HG03457 (cell line): ENCODE results near the gene UBE2I.

ENCODE experiments used
- ATAC-seq: cut with Tn5 transposase; IDR thresholded peaks from one replicate; pipeline ENCODE4 v1.9.1; 2021; ENCODE audit warnings: moderate number of reproducible peaks; ENCODE audit not compliant: unreplicated experiment

UBE2I gene

DNA sequence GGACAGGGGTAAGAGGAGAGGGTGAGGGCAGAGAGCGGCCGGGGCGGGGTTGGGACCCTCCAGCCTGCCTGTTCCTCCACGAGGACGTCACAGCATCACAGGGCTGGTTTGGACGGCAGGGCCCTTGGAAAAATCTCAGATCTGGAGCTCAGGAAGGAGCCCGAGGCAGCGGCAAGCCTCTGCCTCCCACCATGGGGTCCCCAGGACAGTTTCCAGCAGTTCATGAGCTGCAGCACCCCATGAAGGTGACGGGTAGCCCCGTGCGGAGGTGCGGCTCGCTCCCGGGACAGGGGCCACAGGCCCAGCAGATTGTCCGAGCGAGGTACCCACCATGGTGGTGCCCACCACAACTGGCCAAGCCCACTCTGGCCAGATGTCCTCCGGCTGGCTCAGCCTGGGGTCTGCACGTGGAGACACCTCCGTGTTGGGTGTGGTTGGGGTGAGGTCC, 32.3 kb upstream of the UBE2I start:
- ATAC-seq, result no peak

DNA sequence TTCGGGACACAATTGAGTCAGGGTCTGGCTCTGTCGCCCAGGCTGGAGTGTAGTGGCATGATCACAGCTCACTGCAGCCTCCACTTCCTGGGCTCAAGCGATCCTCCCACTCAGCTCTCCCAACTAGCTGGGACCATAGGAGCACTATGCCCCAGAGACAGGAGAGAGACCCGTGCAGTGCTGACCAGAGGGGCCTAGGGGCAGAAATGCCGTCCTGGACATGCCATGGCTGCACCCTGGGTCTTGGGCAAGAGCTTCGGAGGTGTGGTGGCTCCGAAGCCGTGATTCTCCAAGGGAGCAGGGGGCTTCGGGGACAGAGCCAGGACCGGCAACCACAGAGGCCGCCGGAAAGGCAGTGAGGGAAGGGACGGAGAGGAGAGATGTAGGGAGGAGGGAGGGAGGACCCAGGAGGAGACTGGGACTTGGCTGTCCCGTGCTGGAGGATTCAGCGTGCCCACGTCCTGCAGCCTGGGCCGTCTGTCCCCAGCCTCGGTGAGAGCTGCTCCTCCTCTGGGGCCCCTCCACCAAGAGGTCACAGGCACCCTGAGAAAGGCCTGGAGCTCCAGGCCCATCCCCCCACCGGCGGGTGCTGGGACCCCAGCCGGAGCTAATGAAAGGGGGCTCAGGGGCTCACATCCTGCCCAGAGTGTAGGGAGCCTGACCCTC, 31.7 kb upstream of the UBE2I start:
- ATAC-seq, result no peak

DNA sequence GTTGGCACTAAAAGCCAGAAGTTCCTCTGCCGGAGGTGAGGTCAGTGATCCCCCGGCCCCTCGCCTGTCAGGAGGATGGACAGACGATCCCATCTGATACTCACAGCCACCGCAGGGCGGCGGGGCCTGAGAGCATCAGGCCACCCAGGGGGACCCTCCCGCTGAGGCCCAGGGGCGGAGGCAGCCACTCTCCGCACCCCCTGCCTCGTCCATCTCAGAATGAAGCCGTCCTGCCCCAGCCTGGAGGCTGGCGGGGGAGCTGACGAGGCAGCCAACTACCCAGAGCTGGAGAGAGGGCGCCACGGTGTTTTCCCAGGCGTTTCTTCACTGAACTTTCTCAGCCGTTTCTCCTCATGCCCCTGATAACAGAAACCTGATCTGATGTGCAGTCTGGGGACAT, 31.0 kb upstream of the UBE2I start:
- ATAC-seq, result no peak

DNA sequence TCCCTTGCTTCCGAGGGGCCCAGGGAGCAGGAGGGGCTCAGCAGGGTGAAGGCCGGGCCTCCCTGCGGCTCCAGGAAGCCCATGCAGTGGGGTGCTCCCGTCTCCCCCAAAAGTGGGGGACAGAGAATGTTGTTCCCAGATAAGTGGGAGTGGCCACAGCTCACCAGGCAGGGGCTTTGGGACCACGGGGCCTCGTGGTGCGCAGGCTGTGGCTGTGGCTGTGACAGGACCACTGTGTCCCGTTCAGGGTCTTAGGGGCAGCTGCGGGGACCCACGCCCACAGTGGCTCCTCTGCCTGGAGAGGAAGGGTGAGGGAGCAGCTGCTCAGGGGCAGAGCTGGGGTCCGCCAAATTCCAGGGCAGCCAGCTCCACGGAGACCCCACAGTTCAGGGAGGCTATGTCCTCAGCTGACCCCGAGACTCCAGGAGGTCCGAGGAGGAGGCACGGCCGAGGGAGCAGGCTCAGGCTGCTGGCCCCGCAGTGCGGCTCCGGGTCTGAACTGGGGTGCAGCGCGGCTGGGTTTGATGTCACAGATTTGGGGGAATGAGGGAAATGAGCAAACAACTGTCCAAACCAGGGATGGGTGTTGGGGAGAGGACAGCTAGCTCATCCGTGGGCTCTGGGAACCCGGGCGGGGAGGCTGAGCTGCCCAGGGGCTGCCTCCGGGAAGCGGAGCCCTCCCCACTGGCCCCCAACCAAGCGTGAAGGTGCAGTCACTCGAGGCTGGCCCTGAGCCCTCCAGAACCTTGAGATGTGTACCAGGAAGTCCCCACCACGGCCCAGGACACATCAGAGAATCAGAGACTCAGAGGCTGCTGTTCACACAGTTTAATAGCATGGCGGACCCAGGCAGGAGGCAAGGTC, 30.1 kb upstream of the UBE2I start:
- ATAC-seq, result no peak

DNA sequence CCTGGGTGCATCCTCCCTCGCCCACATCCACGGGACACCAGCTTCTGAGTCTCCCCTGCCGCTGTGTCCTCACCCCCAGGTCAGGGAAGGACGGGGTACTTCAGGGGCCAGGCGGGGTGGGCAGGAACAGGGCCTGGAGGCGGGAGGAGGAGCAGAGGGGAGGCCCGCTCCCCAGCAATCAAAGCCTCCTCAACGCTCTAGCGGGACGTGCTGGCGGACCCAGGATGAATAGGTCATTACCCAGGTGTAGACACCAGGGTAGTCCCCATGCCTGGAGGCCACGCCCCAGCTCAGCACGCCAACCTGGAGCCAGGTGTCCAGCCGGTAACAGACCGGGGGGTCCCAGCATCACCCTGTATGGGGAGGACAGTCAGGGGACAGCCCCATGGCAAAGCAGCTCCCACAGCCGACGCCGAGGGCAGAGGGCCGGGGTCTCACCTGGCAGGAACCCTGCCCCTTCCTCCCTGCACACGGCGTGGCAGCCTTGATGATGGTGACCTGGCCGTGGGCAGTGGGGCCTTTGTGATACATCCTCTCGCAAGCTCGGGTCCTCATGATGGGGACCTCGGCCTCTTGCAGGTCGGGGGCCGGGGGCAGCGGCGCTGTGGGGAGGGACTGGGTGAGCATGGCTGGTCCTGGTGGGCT, 29.4 kb upstream of the UBE2I start:
- ATAC-seq, result no peak

DNA sequence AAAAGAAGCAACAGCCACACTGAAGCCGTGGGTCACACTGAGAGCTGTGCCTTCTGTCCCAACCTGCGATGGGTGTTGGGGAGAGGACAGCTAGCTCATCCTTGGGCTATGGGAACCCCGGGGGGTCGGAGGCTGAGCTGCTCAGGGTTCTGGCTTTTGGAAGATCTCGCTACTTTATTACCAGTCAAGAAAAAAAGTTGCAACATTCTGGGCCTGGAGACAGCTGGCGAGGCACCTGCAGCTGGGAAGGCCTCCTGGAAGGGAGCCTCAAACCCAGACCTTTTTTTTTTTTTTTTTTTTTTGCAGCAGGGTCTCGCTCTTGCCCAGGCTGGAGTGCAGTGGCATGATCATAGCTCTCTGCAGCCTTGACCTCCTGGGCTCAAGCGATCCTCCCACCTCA, 28.7 kb upstream of the UBE2I start:
- ATAC-seq, result no peak

DNA sequence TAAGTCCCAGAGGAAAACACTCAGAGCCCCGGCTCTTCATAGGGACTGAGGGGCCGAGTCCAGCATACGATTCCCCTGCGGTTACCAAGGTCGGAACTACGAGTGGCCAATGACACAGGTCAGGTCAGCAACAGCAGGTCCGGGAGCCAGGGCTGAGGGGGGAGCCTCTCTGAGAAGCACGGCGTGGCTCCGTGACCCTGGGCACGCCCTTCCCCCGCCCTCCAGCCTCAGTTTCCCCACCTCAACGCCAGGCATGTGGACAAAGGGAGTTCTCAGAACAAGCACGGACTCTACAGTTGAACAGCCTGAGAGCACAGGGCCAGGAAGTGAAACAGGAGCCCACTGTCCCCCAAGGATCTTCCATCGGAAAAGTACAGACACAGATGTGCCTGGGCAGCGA, 27.9 kb upstream of the UBE2I start:
- no peak for ATAC-seq

DNA sequence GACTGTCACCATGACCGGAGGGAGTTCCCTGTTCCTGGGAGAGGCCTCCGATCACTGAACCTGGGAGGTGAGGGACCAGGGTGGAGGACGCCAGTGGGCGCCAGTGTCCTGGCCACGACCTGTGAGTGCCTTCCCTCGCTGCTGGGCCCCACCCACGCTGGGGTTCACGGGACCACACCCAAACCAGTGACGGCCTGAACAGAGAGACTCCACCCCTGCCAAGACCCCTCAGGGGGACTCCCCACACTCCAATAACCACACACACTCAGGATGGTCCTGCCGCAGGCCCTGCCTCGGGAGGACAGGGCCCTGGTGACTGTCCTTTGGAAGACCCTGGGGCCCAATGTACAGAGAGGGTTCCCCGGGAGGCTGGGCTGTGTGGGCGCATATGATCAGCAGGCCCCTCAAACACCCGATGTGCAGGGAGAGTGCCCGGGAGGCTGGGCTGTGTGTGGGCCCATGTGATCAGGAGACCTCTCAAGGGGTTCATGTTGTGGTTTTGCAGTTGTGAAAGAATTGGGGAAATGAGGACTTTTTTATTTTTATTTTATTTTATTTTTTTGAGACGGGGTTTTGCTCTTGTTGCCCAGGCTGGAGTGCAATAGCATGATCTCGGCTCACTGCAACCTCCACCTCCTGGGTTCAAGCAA, 27.0 kb upstream of the UBE2I start:
- ATAC-seq, result no peak

DNA sequence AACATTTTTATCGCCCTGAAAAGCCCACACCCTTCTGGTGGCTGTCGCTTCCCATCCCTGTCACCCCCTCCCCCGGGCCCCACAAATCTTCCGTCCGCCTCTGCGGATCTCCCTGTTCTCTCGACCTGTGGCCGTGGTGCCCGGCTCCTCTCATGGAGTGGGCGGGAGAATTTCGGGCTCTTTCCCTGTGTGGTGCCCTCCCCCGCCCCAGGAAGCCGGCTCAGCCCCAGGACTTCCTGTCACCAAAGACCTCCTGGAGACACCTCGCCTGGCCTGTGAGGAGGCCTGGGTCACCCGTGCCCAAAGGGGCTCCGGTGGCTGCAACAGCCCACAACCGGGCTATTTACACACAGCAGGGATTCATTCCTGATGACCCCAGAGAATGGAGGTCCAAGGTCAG, 26.1 kb upstream of the UBE2I start:
- ATAC-seq, result no peak

DNA sequence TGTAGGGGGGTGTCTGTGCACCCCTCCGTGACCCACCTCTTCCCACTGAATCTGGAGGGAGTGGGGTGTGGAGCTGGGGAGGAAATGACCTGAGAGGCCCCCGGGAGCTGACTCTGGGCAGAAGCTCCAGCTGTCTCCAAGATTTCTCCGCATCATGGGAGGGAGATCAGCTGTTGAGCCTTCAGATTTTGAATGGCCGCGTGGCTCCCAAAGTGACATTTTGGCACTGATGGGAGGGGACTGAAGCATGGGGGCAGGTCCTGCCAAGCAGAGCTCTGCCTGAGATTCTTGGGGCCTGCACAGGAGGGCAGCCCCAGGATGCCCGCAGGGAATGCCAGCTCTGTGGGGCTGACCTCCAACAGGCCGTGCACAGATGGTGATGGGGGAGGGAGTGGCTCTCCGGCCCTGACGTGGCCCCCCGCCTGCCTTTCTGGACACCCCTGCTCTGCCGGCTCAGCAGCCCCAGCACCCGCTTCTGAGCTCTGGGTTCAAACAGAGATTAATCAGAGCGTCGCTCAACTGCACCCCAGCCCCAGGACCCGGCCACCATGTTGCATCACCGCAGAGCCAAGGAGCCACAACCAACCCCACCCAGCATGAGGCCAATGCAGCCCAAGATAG, 25.3 kb upstream of the UBE2I start:
- no peak for ATAC-seq

DNA sequence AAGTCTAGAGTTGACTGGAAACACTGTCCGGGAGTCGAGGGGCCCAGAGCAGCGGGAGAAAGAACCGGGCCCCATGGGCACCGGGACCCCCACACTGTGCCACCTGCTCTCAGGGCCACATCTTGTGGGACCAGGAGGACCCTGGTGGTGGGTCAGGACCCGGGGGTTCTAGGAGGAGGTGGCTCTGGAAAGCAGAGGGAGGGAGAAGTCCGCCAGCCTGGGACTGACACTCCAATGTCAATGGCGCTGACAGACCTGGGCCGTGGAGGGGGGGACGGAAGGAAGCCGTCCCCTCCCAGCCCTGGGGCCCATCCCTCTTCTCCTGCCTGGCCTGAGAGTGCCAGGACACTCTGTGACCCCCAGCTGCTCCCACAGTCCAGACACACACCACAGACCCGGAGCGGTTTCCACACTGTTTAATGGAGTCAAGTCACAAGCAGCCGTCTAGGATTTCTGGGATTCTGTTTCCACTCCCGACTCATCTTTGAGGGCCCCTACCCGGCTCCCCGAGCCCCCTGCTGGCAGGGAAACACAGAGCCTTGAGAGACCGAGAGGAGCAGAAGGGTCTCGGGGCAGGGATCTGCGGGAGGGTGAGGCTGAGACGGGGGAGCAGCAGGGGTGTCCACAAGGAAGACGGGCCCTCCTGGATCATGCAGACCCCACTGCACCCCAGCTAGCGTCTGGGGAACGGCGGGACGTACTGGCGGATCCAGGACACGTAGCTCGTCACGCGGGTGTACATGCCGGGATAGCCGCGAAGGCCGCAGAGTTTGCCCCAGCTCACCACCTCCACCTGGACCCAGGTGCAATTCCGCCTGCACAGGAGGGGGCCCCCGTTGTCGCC, 23.5 kb upstream of the UBE2I start:
- ATAC-seq, result no peak

DNA sequence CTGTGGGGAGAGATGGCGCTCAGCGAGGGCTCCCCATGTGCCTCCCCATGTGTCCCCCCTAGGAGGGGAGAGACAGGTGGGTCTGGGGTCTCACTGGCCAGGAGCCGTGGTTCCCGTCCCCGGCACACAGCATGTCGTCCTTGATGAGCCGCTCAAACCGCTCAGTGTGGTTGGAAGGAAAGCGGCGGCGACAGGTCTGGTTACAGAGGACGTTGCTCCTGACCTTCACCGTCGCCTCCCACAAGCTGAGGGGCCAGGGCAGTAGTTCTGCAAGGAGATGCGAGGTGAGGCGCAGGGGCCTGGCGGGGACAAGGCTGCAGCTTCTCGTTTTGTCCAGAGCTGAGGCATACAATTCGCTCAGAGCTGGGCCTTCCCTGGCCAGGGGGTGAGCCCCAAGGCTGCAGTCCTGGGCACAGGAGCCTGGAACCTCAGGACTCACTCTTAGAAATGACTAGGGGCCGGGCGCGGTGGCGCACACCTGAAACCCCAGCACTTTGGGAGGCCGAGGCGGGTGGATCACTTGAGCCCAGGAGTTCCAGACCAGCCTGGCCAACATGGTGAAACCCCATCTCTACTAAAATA, 22.8 kb upstream of the UBE2I start:
- ATAC-seq, result no peak

DNA sequence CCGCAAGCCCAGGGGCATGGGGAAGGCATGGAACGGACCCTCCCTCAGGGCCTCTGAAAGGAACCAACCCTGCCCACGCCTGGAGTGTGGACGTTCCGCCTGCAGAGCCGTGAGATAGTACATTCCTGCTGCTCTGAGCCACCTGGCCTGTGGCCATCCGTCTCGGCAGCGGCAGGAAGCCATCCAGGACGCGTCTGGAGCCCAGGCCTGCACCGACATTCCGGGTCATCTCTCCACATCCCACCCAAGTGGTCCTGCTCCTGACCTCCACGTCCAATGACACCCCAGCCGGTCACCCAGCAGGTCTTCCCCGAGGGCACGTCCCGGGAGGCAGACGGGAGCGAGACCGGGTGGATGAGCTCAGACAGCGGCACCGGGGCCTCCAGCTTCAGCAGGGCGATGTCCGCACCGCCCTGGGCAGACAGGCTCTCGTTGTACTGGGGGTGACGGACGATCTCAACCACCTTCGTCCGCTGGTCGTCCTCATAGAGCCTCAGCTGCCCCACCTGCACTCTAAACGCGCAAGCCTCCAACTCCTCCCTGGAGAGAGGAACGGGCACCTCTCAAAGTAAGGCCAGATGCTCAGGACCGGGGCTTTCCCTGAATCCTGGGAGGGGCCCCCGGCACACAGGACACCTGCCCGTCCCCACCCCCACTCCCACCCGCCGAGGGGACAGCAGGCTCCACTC, 21.3 kb upstream of the UBE2I start:
- ATAC-seq, result no peak

DNA sequence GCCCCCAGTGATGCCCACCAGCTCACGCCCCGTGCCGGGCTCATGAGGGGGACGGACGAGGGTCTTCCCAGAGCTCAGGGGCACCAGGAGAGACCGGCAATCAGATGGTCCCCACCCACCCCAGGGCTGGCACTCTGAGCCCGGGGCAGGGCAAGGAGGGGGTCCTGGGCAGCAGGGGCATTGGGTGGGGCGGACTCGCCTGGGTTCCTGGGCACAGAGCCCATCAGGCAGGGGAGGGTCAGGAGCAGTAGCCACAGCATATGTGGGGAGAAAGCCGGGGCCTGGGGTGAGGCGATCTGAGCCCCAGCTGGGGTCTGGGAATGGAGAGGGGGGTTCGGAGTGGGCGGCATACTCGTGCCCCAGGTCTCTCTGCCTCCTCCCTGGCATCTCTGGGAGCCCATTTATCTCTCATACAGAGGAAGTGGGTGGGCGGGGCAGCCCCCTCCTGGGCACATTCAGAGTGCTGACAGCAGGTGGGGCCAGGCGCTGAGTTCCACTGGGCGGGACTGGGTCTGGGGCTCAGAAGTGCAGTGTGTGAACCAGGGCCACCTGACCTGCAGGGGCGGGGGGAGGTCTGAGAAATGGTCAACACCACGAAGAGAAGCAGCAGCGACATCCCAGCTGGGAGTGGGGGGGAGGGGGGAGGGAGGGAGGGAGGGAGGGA, 20.5 kb upstream of the UBE2I start:
- ATAC-seq, result no peak

DNA sequence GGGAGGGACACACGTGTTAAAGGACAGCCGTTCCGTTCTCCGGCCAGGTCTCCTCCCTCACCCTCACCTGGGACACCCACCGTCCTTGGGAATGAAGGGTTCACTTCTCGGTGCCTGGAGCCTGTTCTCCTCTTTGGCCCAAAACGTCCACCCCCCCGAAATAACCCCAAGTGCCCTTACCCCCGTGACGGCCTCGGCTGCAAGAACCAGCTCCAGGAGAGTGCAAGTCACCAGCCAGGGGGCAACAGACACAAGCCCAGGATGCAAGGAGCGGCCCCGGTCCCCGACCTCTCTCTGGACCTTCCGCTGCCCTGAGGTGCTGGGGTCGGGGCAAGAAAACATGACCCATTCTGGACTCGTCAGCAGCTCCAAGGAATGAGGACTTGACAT, 20.0 kb upstream of the UBE2I start:
- no peak for ATAC-seq

DNA sequence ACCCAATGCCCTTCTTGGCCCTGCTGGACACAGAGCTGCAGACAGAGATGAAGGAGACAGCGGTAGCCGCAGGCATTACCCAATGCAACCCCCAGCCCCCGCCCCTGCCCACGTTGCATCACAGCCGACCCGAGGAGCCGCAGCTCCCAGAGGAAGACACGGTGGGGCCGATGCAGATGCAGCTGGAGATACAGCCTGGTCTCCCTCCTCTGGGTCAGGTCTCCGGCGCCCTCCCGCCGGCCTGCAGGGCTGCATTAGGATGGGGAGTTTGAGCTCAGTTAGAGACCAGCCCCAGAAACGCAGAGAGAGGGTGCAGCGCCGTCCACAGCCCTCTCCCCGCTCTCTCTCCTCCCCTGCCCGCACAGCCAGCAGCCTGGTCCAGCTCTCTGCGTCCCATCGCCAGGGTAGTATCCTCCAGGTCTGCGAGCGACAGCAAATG, 19.4 kb upstream of the UBE2I start:
- ATAC-seq, result no peak

DNA sequence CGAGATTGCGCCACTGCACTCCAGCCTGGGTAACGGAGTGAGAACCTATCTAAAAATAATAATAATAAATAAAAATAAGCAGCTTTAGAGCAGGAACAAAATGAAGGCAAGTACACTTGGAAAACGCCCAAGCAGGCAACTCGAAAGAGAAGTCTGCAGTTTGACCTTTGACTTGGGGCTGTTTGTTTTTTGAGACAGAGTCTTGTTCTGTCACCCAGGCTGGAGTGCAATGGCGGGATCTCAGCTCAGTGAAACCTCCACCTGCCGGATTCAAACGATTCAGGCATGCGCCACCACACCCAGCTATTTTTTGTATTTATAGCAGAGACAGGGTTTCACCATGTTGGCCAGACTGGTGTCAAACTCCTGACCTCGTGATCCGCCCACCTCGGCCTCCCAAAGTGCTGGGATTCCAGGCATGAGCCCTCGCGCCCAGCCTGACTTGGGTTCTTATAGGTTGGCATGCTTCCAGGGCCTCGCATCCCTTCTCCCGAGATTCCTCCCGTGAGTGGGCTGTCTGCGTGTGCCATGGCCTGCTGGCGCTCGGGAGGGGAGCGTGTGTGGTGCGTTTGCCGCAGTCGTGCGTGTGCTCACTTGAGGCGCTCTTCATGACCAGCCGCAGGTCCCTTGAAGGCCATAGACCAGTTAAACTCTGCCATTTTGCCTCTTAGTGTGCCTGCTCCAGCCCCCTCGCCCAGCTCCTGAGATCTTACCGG, 18.4 kb upstream of the UBE2I start:
- no peak for ATAC-seq

DNA sequence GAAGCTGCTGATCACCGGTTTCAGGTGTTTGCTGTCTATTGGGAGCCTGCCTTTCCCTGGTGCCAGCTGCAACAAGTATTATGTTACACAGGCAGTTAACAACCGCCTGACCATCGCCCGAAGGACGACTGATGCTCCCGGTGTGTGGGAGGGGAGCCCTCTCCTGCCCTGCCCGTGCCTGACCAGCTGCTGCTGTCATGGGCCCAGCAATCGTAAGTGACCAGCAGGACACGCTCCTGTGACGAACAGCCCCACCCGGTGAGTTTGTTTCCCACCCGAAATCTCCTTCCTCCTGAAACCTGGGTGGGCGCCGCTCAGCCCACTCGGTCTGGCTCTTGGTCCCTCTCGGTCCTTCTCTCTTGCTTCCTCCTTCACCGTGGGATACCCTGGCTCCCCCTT, 17.9 kb upstream of the UBE2I start:
- no peak for ATAC-seq
